Naive thymus-derived CD4-positive, alpha-beta T cell (primary cell): ENCODE measurements around the gene IRGC. TPM values are rescaled to one million over a fixed set of nuclear protein-coding genes. Genes with fewer than 3 reads are reported as not detected.

Experiments
- ATAC-seq: fragments of 150-1000 bp; cut with Tn5 transposase; 2 replicates; pipeline ENCODE4 v1.10.0; 2021; ENCODE audit warnings: mild to moderate bottlenecking, moderate library complexity
- CTCF ChIA-PET: fragments of 350-600 bp; sonication (Branson Sonifier 250); formaldehyde crosslinking; loops from one replicate; lab custom pipeline; 2021; ENCODE audit warnings: antibody characterized with exemption; lab: Charles Lee
- POLR2A ChIA-PET: fragments of 350-600 bp; sonication (Branson Sonifier 250); formaldehyde crosslinking; loops from one replicate; lab custom pipeline; 2021; ENCODE audit warnings: antibody characterized with exemption, inconsistent platforms; lab: Charles Lee
- DNase-seq, 9 donors: peaks; one replicate each; pipeline versions ENCODE4 v3.0.0 to v3.0.0-alpha.2; 2020 to 2022; ENCODE audit warnings: mixed read lengths in 1 of 9
- H3K27ac ChIP-seq: one replicate; pipeline ENCODE4 v1.7.0; 2013; ENCODE audit warnings: mild to moderate bottlenecking, low read depth, low read length, moderate library complexity
- H3K27me3 ChIP-seq, 2 donors: one replicate each; pipeline ENCODE4 v1.7.0; 2013; ENCODE audit warnings: low read length in 2 of 2, mild to moderate bottlenecking in 2 of 2, moderate library complexity in 2 of 2; ENCODE audit not compliant: control insufficient read depth in 2 of 2, insufficient read depth in 2 of 2
- H3K36me3 ChIP-seq, 3 experiments: 1 replicate in 2 of 3; 2 replicates in 1 of 3; pipeline ENCODE4 v1.7.0; 2013; ENCODE audit warnings: low read length in 3 of 3, mild to moderate bottlenecking in 3 of 3, moderate library complexity in 1 of 3; ENCODE audit not compliant: insufficient read depth in 3 of 3, control insufficient read depth in 2 of 3
- H3K4me1 ChIP-seq, 2 donors: one replicate each; pipeline ENCODE4 v1.7.0; 2013; ENCODE audit warnings: low read length in 2 of 2, mild to moderate bottlenecking in 2 of 2, moderate library complexity in 1 of 2; ENCODE audit not compliant: control insufficient read depth in 2 of 2, insufficient read depth in 2 of 2
- H3K4me3 ChIP-seq: 2 replicates; pipeline ENCODE4 v1.7.0; 2013; ENCODE audit warnings: mild to moderate bottlenecking, low read length
- H3K9me3 ChIP-seq, 3 experiments: 1 replicate in 2 of 3; 2 replicates in 1 of 3; pipeline ENCODE4 v1.7.0; 2013; ENCODE audit warnings: low read length in 3 of 3; ENCODE audit not compliant: control insufficient read depth in 2 of 3
- H3K27ac Mint-ChIP-seq, 9 donors: one replicate each; pipeline ENCODE4 v1.8.0; 2020 to 2022; ENCODE audit warnings: mixed read lengths in 9 of 9, mild to moderate bottlenecking in 8 of 9, moderate library complexity in 5 of 9, inconsistent platforms in 2 of 9
- H3K27me3 Mint-ChIP-seq, 5 donors: one replicate each; pipeline ENCODE4 v1.8.0; 2021 to 2022; ENCODE audit warnings: mixed read lengths in 5 of 5, mild to moderate bottlenecking in 1 of 5
- H3K36me3 Mint-ChIP-seq, 5 donors: one replicate each; pipeline ENCODE4 v1.8.0; 2020 to 2022; ENCODE audit warnings: mixed read lengths in 5 of 5, mild to moderate bottlenecking in 3 of 5, inconsistent platforms in 1 of 5
- H3K4me1 Mint-ChIP-seq, 7 donors: one replicate each; pipeline ENCODE4 v1.8.0; 2020 to 2022; ENCODE audit warnings: mixed read lengths in 7 of 7, mild to moderate bottlenecking in 3 of 7, inconsistent platforms in 1 of 7
- H3K4me3 Mint-ChIP-seq, 10 donors: one replicate each; pipeline ENCODE4 v1.8.0; 2020 to 2022; ENCODE audit warnings: mild to moderate bottlenecking in 10 of 10, mixed read lengths in 10 of 10, moderate library complexity in 6 of 10, inconsistent platforms in 2 of 10
- H3K9me3 Mint-ChIP-seq, 11 donors: one replicate each; pipeline ENCODE4 v1.8.0; 2020 to 2022; ENCODE audit warnings: mixed read lengths in 11 of 11, mild to moderate bottlenecking in 4 of 11, inconsistent platforms in 1 of 11, moderate library complexity in 1 of 11
- intact Hi-C, 2 donors: fragments of 100-400 bp; cut with micrococcal nuclease; formaldehyde crosslinking; loops; one replicate each; pipeline ENCODE4 v1.15.1; 2023
- polyA plus RNA-seq, 2 donors: library from polyadenylated mRNA; unstranded; fragments of 300-500 nt; fragmentation: Illumina TruSeq; gene quantifications; one replicate each; pipeline ENCODE4 v1.2.3, GENCODE V29; 2021
- total RNA-seq, 6 experiments: library from RNA in 5 of 6; stranded (reverse) in 5 of 6; gene quantifications; 1 replicate in 5 of 6; 2 replicates in 1 of 6; pipeline ENCODE4 v1.2.3 and lab custom pipeline; 2021 to 2026

The IRGC gene
- total and polyA plus RNA-seq, 7 experiments from 2014 or later: not detected

GRCh38 chr19:43751466-43752220 lies 35.8 kb downstream of the IRGC start:
- H3K27ac ChIP-seq: peak overlapping the region; percentile 17
- ChIA-PET POLR2A (interaction anchor here (1.6 kb wide), 1 partner anchor 13 kb away, joined by 6 read pairs; no protein-coding TSS in a partner anchor), CTCF (interaction anchor here (0.6 to 1.6 kb wide), 6 partner anchors 10 to 191 kb away, joined by 3 to 4 read pairs (median 3); no protein-coding TSS in a partner anchor)
- H3K9me3 ChIP-seq: no peaks in the 10 kb centered on the region
- Mint-ChIP-seq H3K36me3 (peaks cover 15 to 46% (median 18%) of the 10 kb centered on the region in 5 donors), H3K27ac (peak overlapping the region in 7 of 9 donors; percentile 36 to 98 (median 54)), H3K4me1 (peaks cover 5 to 53% (median 47%) of the 10 kb centered on the region in 7 donors), H3K27me3 (peaks cover 0 to 6% (median 0%) of the 10 kb centered on the region in 5 donors), H3K4me3 (peak overlapping the region in 3 of 10 donors; percentile 7 to 99 (median 29)), H3K9me3 (peaks cover 0 to 7% (median 0%) of the 10 kb centered on the region in 11 donors)
- H3K27me3 ChIP-seq: no peaks in the 10 kb centered on the region
- peaks cover 20 to 27% of the 10 kb centered on the region in 2 donors for H3K4me1 ChIP-seq
- no peak for ATAC-seq
- peaks cover 0 to 51% (median 7%) of the 10 kb centered on the region in 3 experiments for H3K36me3 ChIP-seq
- intact Hi-C loops: loop anchor here (10.0 kb wide), 2 partner anchors 287 to 343 kb away; partner anchors contain the start of genes LYPD3 (in 1 of the 2) and ZNF224 (in 1 of the 2)
- no peak overlapping the region for H3K4me3 ChIP-seq
- no peak for DNase-seq

GRCh38 chr19:43752287-43752875 lies 36.5 kb downstream of the IRGC start:
- H3K4me1 Mint-ChIP-seq: peaks cover 5 to 53% (median 50%) of the 10 kb centered on the region in 7 donors
- intact Hi-C loops: loop anchor here (10.0 kb wide), 2 partner anchors 288 to 342 kb away; partner anchors contain the start of genes LYPD3 (in 1 of the 2) and ZNF224 (in 1 of the 2)
- peak overlapping the region in 6 of 10 donors; percentile 7 to 99 (median 96) for H3K4me3 Mint-ChIP-seq
- H3K9me3 Mint-ChIP-seq: peaks cover 0 to 7% (median 0%) of the 10 kb centered on the region in 11 donors
- no peak overlapping the region for H3K4me3 ChIP-seq
- H3K27me3 Mint-ChIP-seq: peaks cover 0 to 6% (median 0%) of the 10 kb centered on the region in 5 donors
- H3K27me3 ChIP-seq: no peaks in the 10 kb centered on the region
- H3K27ac Mint-ChIP-seq: peak overlapping the region in 7 of 9 donors; percentile 36 to 99 (median 59)
- peaks cover 0 to 44% (median 0%) of the 10 kb centered on the region in 3 experiments for H3K36me3 ChIP-seq
- H3K4me1 ChIP-seq: peaks cover 20 to 27% of the 10 kb centered on the region in 2 donors
- ATAC-seq: no peak
- ChIA-PET POLR2A (interaction anchor here (0.6 to 1.6 kb wide), 4 partner anchors 13 to 41 kb away, joined by 3 to 6 read pairs (median 4); no protein-coding TSS in a partner anchor), CTCF (interaction anchor here (1.0 to 1.6 kb wide), 2 partner anchors 56 to 58 kb away, joined by 3 to 5 read pairs; no protein-coding TSS in a partner anchor)
- H3K36me3 Mint-ChIP-seq: peaks cover 15 to 43% (median 18%) of the 10 kb centered on the region in 5 donors
- H3K27ac ChIP-seq: no peak overlapping the region
- no peak for DNase-seq
- no peaks in the 10 kb centered on the region for H3K9me3 ChIP-seq

GRCh38 chr19:43754253-43754502 lies 38.3 kb downstream of the IRGC start:
- peak overlapping the region; percentile 96 to 100 (median 98) for H3K27ac Mint-ChIP-seq
- DNase-seq (no peak), ATAC-seq (no peak)
- H3K36me3 Mint-ChIP-seq: peaks cover 6 to 33% (median 11%) of the 10 kb centered on the region in 5 donors
- ChIA-PET CTCF (interaction anchor here (1.2 to 2.1 kb wide), 3 partner anchors 9 to 26 kb away, joined by 3 to 12 read pairs (median 3); partner anchors contain the start of gene KCNN4), POLR2A (interaction anchor here (0.8 to 3.1 kb wide), 7 partner anchors 10 to 1322 kb away, joined by 3 to 28 read pairs (median 4); partner anchors contain the start of gene ZNF235)
- intact Hi-C loops: loop anchor here (1.0 to 10.0 kb wide), 10 partner anchors 9 to 341 kb away; partner anchors contain the start of genes IRGQ (in 2 of the 2), ZNF576 (in 2 of the 2), KCNN4 (in 1 of the 2) and LYPD3 (in 1 of the 2)
- H3K4me3 Mint-ChIP-seq: peak overlapping the region; percentile 94 to 99 (median 97)
- no peaks in the 10 kb centered on the region for H3K27me3 ChIP-seq
- H3K9me3 Mint-ChIP-seq: peaks cover 0 to 7% (median 0%) of the 10 kb centered on the region in 11 donors
- H3K4me3 ChIP-seq: peak overlapping the region; percentile 95
- H3K36me3 ChIP-seq: peaks cover 0 to 26% (median 0%) of the 10 kb centered on the region in 3 experiments
- H3K27ac ChIP-seq: peak overlapping the region; percentile 85
- no peaks in the 10 kb centered on the region for H3K9me3 ChIP-seq
- H3K27me3 Mint-ChIP-seq: peaks cover 0 to 6% (median 0%) of the 10 kb centered on the region in 5 donors
- peaks cover 20 to 27% of the 10 kb centered on the region in 2 donors for H3K4me1 ChIP-seq
- peaks cover 5 to 59% (median 48%) of the 10 kb centered on the region in 7 donors for H3K4me1 Mint-ChIP-seq

- peaks cover 0 to 6% (median 0%) of the 10 kb centered on the region in 5 donors for H3K27me3 Mint-ChIP-seq
- ChIA-PET CTCF (interaction anchor here (1.2 to 2.1 kb wide), 3 partner anchors 9 to 26 kb away, joined by 3 to 12 read pairs (median 3); partner anchors contain the start of gene KCNN4), POLR2A (interaction anchor here (0.6 to 3.1 kb wide), 9 partner anchors 9 to 1321 kb away, joined by 3 to 28 read pairs (median 4); partner anchors contain the start of genes PINLYP, XRCC1 and ZNF235)
- peaks cover 5 to 31% (median 10%) of the 10 kb centered on the region in 5 donors for H3K36me3 Mint-ChIP-seq
- no peaks in the 10 kb centered on the region for H3K9me3 ChIP-seq
- DNase-seq (peak; percentile 98 to 100 (median 99)), ATAC-seq (peak; percentile 92)
- H3K27ac ChIP-seq: peak within 1 kb of the TSS; percentile 85
- H3K4me1 ChIP-seq: peaks cover 20 to 27% of the 10 kb centered on the region in 2 donors
- H3K27me3 ChIP-seq: no peaks in the 10 kb centered on the region
- peak within 1 kb of the TSS; percentile 96 to 100 (median 98) for H3K27ac Mint-ChIP-seq
- intact Hi-C loops: loop anchor here (1.0 to 10.0 kb wide), 12 partner anchors 9 to 340 kb away; partner anchors contain the start of genes IRGQ (in 2 of the 2), ZNF576 (in 2 of the 2), KCNN4 (in 1 of the 2) and LYPD3 (in 1 of the 2)
- peaks cover 5 to 62% (median 45%) of the 10 kb centered on the region in 7 donors for H3K4me1 Mint-ChIP-seq
- H3K36me3 ChIP-seq: peaks cover 0 to 21% (median 0%) of the 10 kb centered on the region in 3 experiments
- H3K4me3 ChIP-seq: peak within 1 kb of the TSS; percentile 95
- peaks cover 0 to 7% (median 0%) of the 10 kb centered on the region in 11 donors for H3K9me3 Mint-ChIP-seq
- peak within 1 kb of the TSS; percentile 94 to 99 (median 97) for H3K4me3 Mint-ChIP-seq
Measured at GRCh38 chr19:43754503-43755255, 38.8 kb downstream of the IRGC start, which contains the start of gene SMG9. TSS of gene SMG9 (minus strand) at chr19:43754962. CDS start at chr19:43750741, 4,221 bp downstream.

GRCh38 chr19:43755256-43755801 lies 39.5 kb downstream of the IRGC start:
- Histone ChIP-seq H3K36me3 (peaks cover 0 to 14% (median 0%) of the 10 kb centered on the region in 3 experiments), H3K27me3 (no peaks in the 10 kb centered on the region), H3K4me3 (peak overlapping the region; percentile 95), H3K9me3 (no peaks in the 10 kb centered on the region), H3K4me1 (peaks cover 20 to 27% of the 10 kb centered on the region in 2 donors), H3K27ac (peak overlapping the region; percentile 85)
- ChIA-PET CTCF (interaction anchor here (0.6 to 2.1 kb wide), 5 partner anchors 10 to 88 kb away, joined by 3 to 12 read pairs (median 3); partner anchors contain the start of gene KCNN4), POLR2A (interaction anchor here (0.6 to 3.1 kb wide), 6 partner anchors 9 to 230 kb away, joined by 3 to 28 read pairs (median 10); partner anchors contain the start of genes PINLYP and XRCC1)
- DNase-seq (peak; percentile 56 to 81 (median 65)), ATAC-seq (no peak)
- Mint-ChIP-seq H3K9me3 (peaks cover 0 to 7% (median 0%) of the 10 kb centered on the region in 11 donors), H3K27ac (peak overlapping the region; percentile 96 to 100 (median 98)), H3K4me1 (peaks cover 5 to 59% (median 42%) of the 10 kb centered on the region in 7 donors), H3K4me3 (peak overlapping the region; percentile 94 to 99 (median 97)), H3K27me3 (peaks cover 0 to 6% (median 0%) of the 10 kb centered on the region in 5 donors), H3K36me3 (peaks cover 1 to 26% (median 5%) of the 10 kb centered on the region in 5 donors)
- intact Hi-C loops: loop anchor here (1.0 to 10.0 kb wide), 6 partner anchors 29 to 339 kb away; partner anchors contain the start of genes LYPD3 (in 1 of the 2), PINLYP (in 1 of the 2), XRCC1 (in 1 of the 2) and ZNF224 (in 1 of the 2)
